IMR-90 (cell line): Measurements from ENCODE around the gene PIP4K2B. TPM values are rescaled to one million over a fixed set of nuclear protein-coding genes. Genes with fewer than 3 reads are reported as not detected.

ENCODE experiments used
- ATAC-seq: fragments of 200-7000 bp; cut with Tn5 transposase; 2 replicates; pipeline ENCODE4 v1.9.1; 2020; ENCODE audit warnings: low read depth, mild to moderate bottlenecking, moderate library complexity
- BruUV-seq: library from RNA; stranded (reverse); fragments of 400-500 nt; replicated peaks from 2 replicates; lab custom pipeline; 2021; lab: Mats Ljungman, UMichigan
- CTCF ChIA-PET: fragments of 300-600 bp; formaldehyde crosslinking; extraction: SDS; loops from one replicate; lab custom pipeline; 2021; ENCODE audit warnings: antibody characterized with exemption; lab: Yijun Ruan, JAX
- POLR2A ChIA-PET: fragments of 300-600 bp; sonication (Branson Sonifier 250); formaldehyde crosslinking; loops from one replicate; lab custom pipeline; 2022; ENCODE audit warnings: antibody characterized with exemption; ENCODE audit not compliant: unreplicated experiment; lab: Charles Lee
- DNase-seq: peaks from one replicate; pipeline ENCODE4 v3.0.0; 2013
- H2AFZ ChIP-seq: replicated peaks from 2 replicates; pipeline ENCODE3; 2013; ENCODE audit warnings: low read length, mild to moderate bottlenecking; ENCODE audit not compliant: poor library complexity
- H2AK5ac ChIP-seq: 2 replicates; pipeline ENCODE4 v1.6.1; 2013; ENCODE audit warnings: low read depth, low read length, inconsistent platforms
- H2AK9ac ChIP-seq: replicated peaks from 2 replicates; pipeline ENCODE3; 2013; ENCODE audit warnings: mild to moderate bottlenecking, low read depth, low read length, moderate library complexity; ENCODE audit not compliant: poor library complexity
- H2BK120ac ChIP-seq: 2 replicates; pipeline ENCODE4 v1.6.1; 2013; ENCODE audit warnings: low read depth, low read length, inconsistent platforms
- H2BK15ac ChIP-seq: 3 replicates; pipeline ENCODE4 v1.6.1; 2013; ENCODE audit warnings: low read depth, low read length, inconsistent platforms
- H2BK20ac ChIP-seq: 2 replicates; pipeline ENCODE4 v1.6.1; 2013; ENCODE audit warnings: low read depth, mild to moderate bottlenecking, inconsistent platforms, low read length, moderate library complexity
- H2BK5ac ChIP-seq: 2 replicates; pipeline ENCODE4 v1.6.1; 2013; ENCODE audit warnings: mild to moderate bottlenecking, low read depth, low read length, inconsistent platforms; ENCODE audit not compliant: poor library complexity, severe bottlenecking
- H3K14ac ChIP-seq: replicated peaks from 2 replicates; pipeline ENCODE4 v1.6.1; 2013; ENCODE audit warnings: low read depth, low read length, inconsistent platforms
- H3K18ac ChIP-seq: 2 replicates; pipeline ENCODE4 v1.6.1; 2013; ENCODE audit warnings: low read depth, low read length, control low read depth
- H3K23ac ChIP-seq: 2 replicates; pipeline ENCODE4 v1.6.1; 2013; ENCODE audit warnings: low read depth, low read length, inconsistent platforms
- H3K27ac ChIP-seq: 2 replicates; pipeline ENCODE4 v1.5.1; 2013; ENCODE audit warnings: mild to moderate bottlenecking, control low read depth, low read length; ENCODE audit not compliant: insufficient read depth
- H3K27me3 ChIP-seq: 2 replicates; pipeline ENCODE4 v1.6.1; 2013; ENCODE audit warnings: low read length; ENCODE audit not compliant: control insufficient read depth, insufficient read depth
- H3K36me3 ChIP-seq: 2 replicates; pipeline ENCODE4 v1.6.1; 2013; ENCODE audit warnings: low read length, mixed read lengths; ENCODE audit not compliant: control insufficient read depth, insufficient read depth
- H3K4ac ChIP-seq: 2 replicates; pipeline ENCODE4 v1.6.1; 2013; ENCODE audit warnings: low read depth, low read length, inconsistent platforms
- H3K4me1 ChIP-seq: 2 replicates; pipeline ENCODE4 v1.6.1; 2013; ENCODE audit warnings: low read length, mixed read lengths; ENCODE audit not compliant: control insufficient read depth, insufficient read depth
- H3K4me2 ChIP-seq: 2 replicates; pipeline ENCODE4 v1.6.1; 2013; ENCODE audit warnings: low read depth, mild to moderate bottlenecking, control low read depth, low read length, moderate library complexity
- H3K4me3 ChIP-seq: 2 replicates; pipeline ENCODE4 v1.5.1; 2013; ENCODE audit warnings: low read depth, mild to moderate bottlenecking, control low read depth, low read length, moderate library complexity; ENCODE audit not compliant: insufficient read depth
- H3K56ac ChIP-seq: 2 replicates; pipeline ENCODE4 v1.6.1; 2013; ENCODE audit warnings: low read length, inconsistent platforms; ENCODE audit not compliant: insufficient read depth; ENCODE audit errors: extremely low read depth
- H3K79me1 ChIP-seq, 2 experiments: 2 replicates each; pipeline ENCODE4 v1.6.1; 2013; ENCODE audit warnings: low read length in 2 of 2, inconsistent platforms in 1 of 2, low read depth in 1 of 2
- H3K9ac ChIP-seq: 2 replicates; pipeline ENCODE4 v1.6.1; 2013; ENCODE audit warnings: low read depth, low read length, control low read depth
- H3K9me1 ChIP-seq: 2 replicates; pipeline ENCODE4 v1.6.1; 2013; ENCODE audit warnings: low read length, inconsistent platforms; ENCODE audit not compliant: insufficient read depth
- H3K9me3 ChIP-seq: 2 replicates; pipeline ENCODE4 v1.6.1; 2013; ENCODE audit warnings: low read length; ENCODE audit not compliant: control insufficient read depth, insufficient read depth
- H4K20me1 ChIP-seq: 2 replicates; pipeline ENCODE4 v1.6.1; 2013; ENCODE audit warnings: low read length, inconsistent platforms; ENCODE audit not compliant: insufficient read depth
- H4K5ac ChIP-seq: 2 replicates; pipeline ENCODE4 v1.6.1; 2013; ENCODE audit warnings: mild to moderate bottlenecking, low read depth, low read length, control low read depth
- H4K8ac ChIP-seq, 2 experiments: 2 replicates each; pipeline ENCODE4 v1.6.1; 2013; ENCODE audit warnings: low read depth in 2 of 2, low read length in 2 of 2, control low read depth in 1 of 2, inconsistent platforms in 1 of 2
- H4K91ac ChIP-seq: 2 replicates; pipeline ENCODE4 v1.6.1; 2013; ENCODE audit warnings: low read depth, low read length, inconsistent platforms; ENCODE audit not compliant: insufficient read depth
- CHD1 ChIP-seq: IDR thresholded peaks from 2 replicates; pipeline ENCODE4 v1.6.1; 2012; ENCODE audit warnings: low read depth, low read length, improper control_type of control experiment
- FOS ChIP-seq: fragments of 150-350 bp; IDR thresholded peaks from 2 replicates; pipeline ENCODE4 v1.6.1; 2016; ENCODE audit warnings: low read depth, low read length
- MAZ ChIP-seq: IDR thresholded peaks from 2 replicates; pipeline ENCODE4 v1.6.1; 2012; ENCODE audit warnings: low read depth, mild to moderate bottlenecking, low read length, improper control_type of control experiment, moderate library complexity, borderline replicate concordance
- POLR2A ChIP-seq: IDR thresholded peaks from 2 replicates; pipeline ENCODE4 v1.6.1; 2012; ENCODE audit warnings: mild to moderate bottlenecking, low read depth, low read length
- RFX5 ChIP-seq: IDR thresholded peaks from 2 replicates; pipeline ENCODE4 v1.8.0; 2012; ENCODE audit warnings: low read depth, mild to moderate bottlenecking, low read length, moderate library complexity
- SMC3 ChIP-seq: fragments of 150-350 bp; IDR thresholded peaks from 2 replicates; pipeline ENCODE4 v1.6.1; 2016; ENCODE audit warnings: low read depth, mild to moderate bottlenecking, antibody characterized with exemption, low read length, moderate library complexity
- WGBS, 2 experiments: methylation state at CpG; one replicate each; pipeline versions ENCODE4 v1.1.5 to v1.1.7; 2013; ENCODE audit warnings: missing lambda C conversion rate in 2 of 2; ENCODE audit not compliant: insufficient read length in 1 of 2; ENCODE audit errors: extremely low coverage in 2 of 2; 5-methylcytosine and 5-hydroxymethylcytosine counted together
- dilution Hi-C: fragments of 300-500 bp; cut with HindIII; formaldehyde crosslinking; loops from one replicate; pipeline ENCODE4 v1.14.3; 2018; ENCODE audit warnings: low sequenced_read_pairs; ENCODE audit not compliant: unreplicated experiment
- in situ Hi-C: fragments of 300-500 bp; cut with MboI; formaldehyde crosslinking; loops from 3 replicates; pipeline ENCODE4 v1.14.3; 2019; ENCODE audit warnings: low sequenced_read_pairs, inconsistent platforms, mixed read lengths
- intact Hi-C: fragments of 100-400 bp; cut with micrococcal nuclease; formaldehyde crosslinking; loops from 2 replicates; pipeline ENCODE4 v1.10.0; 2022
- polyA plus RNA-seq, 3 experiments: library from polyadenylated mRNA; depleted of rRNA; stranded (reverse); fragments of >200 nt; gene quantifications; 2 replicates each; pipeline ENCODE4 v1.2.3, GENCODE V29; 2012; ENCODE audit warnings: low replicate concordance in 1 of 3
- total RNA-seq: library from RNA; depleted of rRNA; stranded (reverse); fragments of >200 nt; gene quantifications from 2 replicates; pipeline ENCODE4 v1.2.3, GENCODE V29; 2012
- TF ChIP-seq, protein P1 (sequence below): fragments of 150-350 bp; IDR thresholded peaks from 2 replicates; pipeline ENCODE4 v1.6.1; 2016; ENCODE audit warnings: low read depth, mild to moderate bottlenecking, low read length, moderate library complexity, borderline replicate concordance
- TF ChIP-seq, protein P2 (sequence below): conservative IDR thresholded peaks from 2 replicates; pipeline ENCODE4 v1.5.1; 2012; ENCODE audit warnings: mild to moderate bottlenecking, low read depth, low read length, improper control_type of control experiment

Gene PIP4K2B
- total and polyA plus RNA-seq, 2 of the 4 experiments (the other 2 are of a cell fraction) = 40.0 to 40.2 TPM

GRCh38 chr17:38779965-38780752 lies 19.2 kb downstream of the PIP4K2B start:
- Histone ChIP-seq H3K14ac (no peak overlapping the region), H2AK5ac (no peak overlapping the region), H3K4me2 (no peak overlapping the region), H2BK20ac (no peak overlapping the region), H3K27me3 (no peaks in the 10 kb centered on the region), H3K23ac (no peak overlapping the region), H2BK120ac (no peak overlapping the region), H3K56ac (no peak overlapping the region), H3K36me3 (peaks cover 76% of the 10 kb centered on the region), H4K5ac (no peak overlapping the region), H2AFZ (no peak overlapping the region), H2BK5ac (no peak overlapping the region), H4K8ac (no peak overlapping the region), H3K9me3 (no peaks in the 10 kb centered on the region), H3K9ac (no peak overlapping the region), H2AK9ac (no peak overlapping the region), H3K18ac (no peak overlapping the region), H3K4me1 (no peaks in the 10 kb centered on the region; the same call in 1 of the 2 replicates), H3K4ac (no peak overlapping the region), H3K4me3 (no peak overlapping the region), H3K9me1 (peaks cover 7% of the 10 kb centered on the region; the same call in 1 of the 2 replicates), H4K91ac (no peak overlapping the region), H2BK15ac (no peak overlapping the region), H4K20me1 (no peaks in the 10 kb centered on the region; the same call in 1 of the 2 replicates), H3K79me1 (peaks cover 15 to 27% of the 10 kb centered on the region in 2 experiments; a peak in 3 of 4 replicates), H3K27ac (no peak overlapping the region)
- CTCF ChIA-PET = no interaction called here
- ATAC-seq (no peak), DNase-seq (no peak)
- in situ Hi-C loops (no loop called here), intact Hi-C loops (no loop called here), dilution Hi-C loops (no loop called here)
- no TSS peak for BruUV-seq
- no peak for TF ChIP-seq CHD1
- no peak for TF ChIP-seq POLR2A
- no peak for TF ChIP-seq FOS
- TF ChIP-seq MAZ = no peak
- TF ChIP-seq SMC3 = no peak
- TF ChIP-seq, protein P1, sequence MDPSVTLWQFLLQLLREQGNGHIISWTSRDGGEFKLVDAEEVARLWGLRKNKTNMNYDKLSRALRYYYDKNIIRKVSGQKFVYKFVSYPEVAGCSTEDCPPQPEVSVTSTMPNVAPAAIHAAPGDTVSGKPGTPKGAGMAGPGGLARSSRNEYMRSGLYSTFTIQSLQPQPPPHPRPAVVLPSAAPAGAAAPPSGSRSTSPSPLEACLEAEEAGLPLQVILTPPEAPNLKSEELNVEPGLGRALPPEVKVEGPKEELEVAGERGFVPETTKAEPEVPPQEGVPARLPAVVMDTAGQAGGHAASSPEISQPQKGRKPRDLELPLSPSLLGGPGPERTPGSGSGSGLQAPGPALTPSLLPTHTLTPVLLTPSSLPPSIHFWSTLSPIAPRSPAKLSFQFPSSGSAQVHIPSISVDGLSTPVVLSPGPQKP = no peak
- no peak for TF ChIP-seq RFX5
- TF ChIP-seq, protein P2, sequence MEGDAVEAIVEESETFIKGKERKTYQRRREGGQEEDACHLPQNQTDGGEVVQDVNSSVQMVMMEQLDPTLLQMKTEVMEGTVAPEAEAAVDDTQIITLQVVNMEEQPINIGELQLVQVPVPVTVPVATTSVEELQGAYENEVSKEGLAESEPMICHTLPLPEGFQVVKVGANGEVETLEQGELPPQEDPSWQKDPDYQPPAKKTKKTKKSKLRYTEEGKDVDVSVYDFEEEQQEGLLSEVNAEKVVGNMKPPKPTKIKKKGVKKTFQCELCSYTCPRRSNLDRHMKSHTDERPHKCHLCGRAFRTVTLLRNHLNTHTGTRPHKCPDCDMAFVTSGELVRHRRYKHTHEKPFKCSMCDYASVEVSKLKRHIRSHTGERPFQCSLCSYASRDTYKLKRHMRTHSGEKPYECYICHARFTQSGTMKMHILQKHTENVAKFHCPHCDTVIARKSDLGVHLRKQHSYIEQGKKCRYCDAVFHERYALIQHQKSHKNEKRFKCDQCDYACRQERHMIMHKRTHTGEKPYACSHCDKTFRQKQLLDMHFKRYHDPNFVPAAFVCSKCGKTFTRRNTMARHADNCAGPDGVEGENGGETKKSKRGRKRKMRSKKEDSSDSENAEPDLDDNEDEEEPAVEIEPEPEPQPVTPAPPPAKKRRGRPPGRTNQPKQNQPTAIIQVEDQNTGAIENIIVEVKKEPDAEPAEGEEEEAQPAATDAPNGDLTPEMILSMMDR = no peak
- POLR2A ChIA-PET = no interaction called here
- WGBS, 2 experiments = 93% methylated on average over 3 of the region's 23 CpGs; no CpG with 5 or more reads in 1 of the 2 experiments
